ENCODE results near the gene LRRN2.

Gene LRRN2

GRCh38 chr1:204688776-204689175, 3.2 kb upstream of the LRRN2 start:
- DNase-seq: no peak

GRCh38 chr1:204688007-204688406, 2.5 kb upstream of the LRRN2 start:
- no peak for DNase-seq

GRCh38 chr1:204684571-204685235, 835 bp downstream of the LRRN2 start:
- no peak for DNase-seq

GRCh38 chr1:204684206-204684570, 1.4 kb downstream of the LRRN2 start:
- DNase-seq: no peak

- DNase-seq: no peak
Observed at GRCh38 chr1:204683284-204684205, 2.0 kb downstream of the LRRN2 start.

- DNase-seq: no peak
Observed at GRCh38 chr1:204680461-204680860, 5.1 kb downstream of the LRRN2 start.

- no peak for DNase-seq
Observed at GRCh38 chr1:204680051-204680450, 5.5 kb downstream of the LRRN2 start.

- no peak for DNase-seq
Observed at GRCh38 chr1:204678721-204679475, 6.6 kb downstream of the LRRN2 start.

- DNase-seq: no peak
Observed at GRCh38 chr1:204677864-204678263, 7.7 kb downstream of the LRRN2 start.

- no peak for DNase-seq
Observed at GRCh38 chr1:204676043-204676442, 9.5 kb downstream of the LRRN2 start.

GRCh38 chr1:204673909-204674649, 11.5 kb downstream of the LRRN2 start:
- no peak for DNase-seq

GRCh38 chr1:204673209-204673608, 12.3 kb downstream of the LRRN2 start:
- DNase-seq: no peak

GRCh38 chr1:204672482-204673121, 12.9 kb downstream of the LRRN2 start:
- DNase-seq: no peak

- DNase-seq: no peak
Observed at GRCh38 chr1:204672069-204672468, 13.5 kb downstream of the LRRN2 start.

- no peak for DNase-seq
Observed at GRCh38 chr1:204670152-204670927, 15.2 kb downstream of the LRRN2 start.

GRCh38 chr1:204669579-204669978, 16.0 kb downstream of the LRRN2 start:
- DNase-seq: no peak

GRCh38 chr1:204664384-204664651, 21.2 kb downstream of the LRRN2 start:
- no peak for DNase-seq

- DNase-seq: no peak
Observed at GRCh38 chr1:204663644-204664383, 21.7 kb downstream of the LRRN2 start.

GRCh38 chr1:204662530-204662929, 23.0 kb downstream of the LRRN2 start:
- DNase-seq: no peak

- DNase-seq: no peak
Observed at GRCh38 chr1:204660509-204660908, 25.0 kb downstream of the LRRN2 start.

GRCh38 chr1:204659056-204659455, 26.5 kb downstream of the LRRN2 start:
- no peak for DNase-seq
